H9 (cell line): ENCODE results near the gene CEP128. TPM values are rescaled to one million over a fixed set of nuclear protein-coding genes. Genes with fewer than 3 reads are reported as not detected.

Source experiments
- DNase-seq: peaks from one replicate; pipeline ENCODE4 v3.0.0-alpha.2; 2017
- H2AFZ ChIP-seq: one replicate; pipeline ENCODE4 v1.6.1; 2013; ENCODE audit warnings: mild to moderate bottlenecking, low read length, control low read depth, moderate library complexity
- H2AK5ac ChIP-seq: 2 replicates; pipeline ENCODE4 v1.6.1; 2013; ENCODE audit warnings: low read length, control low read depth, mixed read lengths; ENCODE audit not compliant: insufficient read length
- H2BK120ac ChIP-seq: one replicate; pipeline ENCODE4 v1.6.1; 2013; ENCODE audit warnings: low read depth, mild to moderate bottlenecking, low read length, control low read depth, inconsistent platforms; ENCODE audit not compliant: poor library complexity, severe bottlenecking
- H2BK12ac ChIP-seq: 2 replicates; pipeline ENCODE4 v1.6.1; 2013; ENCODE audit warnings: low read length, control low read depth, mixed read lengths, low read depth; ENCODE audit not compliant: insufficient read length
- H2BK15ac ChIP-seq: 2 replicates; pipeline ENCODE4 v1.6.1; 2013; ENCODE audit warnings: low read depth, low read length, control low read depth
- H2BK20ac ChIP-seq: one replicate; pipeline ENCODE4 v1.6.1; 2013; ENCODE audit warnings: low read depth, mild to moderate bottlenecking, low read length, control low read depth, inconsistent platforms; ENCODE audit not compliant: poor library complexity, severe bottlenecking
- H2BK5ac ChIP-seq: 2 replicates; pipeline ENCODE4 v1.6.1; 2013; ENCODE audit warnings: low read length, control low read depth, mixed read lengths; ENCODE audit not compliant: insufficient read length
- H3K14ac ChIP-seq: 2 replicates; pipeline ENCODE4 v1.6.1; 2013; ENCODE audit warnings: low read length, control low read depth; ENCODE audit not compliant: insufficient read depth
- H3K18ac ChIP-seq: 2 replicates; pipeline ENCODE4 v1.6.1; 2013; ENCODE audit warnings: low read depth, mild to moderate bottlenecking, mixed read lengths, low read length, control low read depth; ENCODE audit not compliant: insufficient read length
- H3K23ac ChIP-seq: 2 replicates; pipeline ENCODE4 v1.6.1; 2013; ENCODE audit warnings: low read length, control low read depth, mixed read lengths, low read depth; ENCODE audit not compliant: insufficient read length
- H3K23me2 ChIP-seq: 2 replicates; pipeline ENCODE4 v1.6.1; 2013; ENCODE audit warnings: low read depth, mild to moderate bottlenecking, mixed read lengths, low read length, control low read depth; ENCODE audit not compliant: insufficient read length, poor library complexity, severe bottlenecking
- H3K27ac ChIP-seq: 2 replicates; pipeline ENCODE4 v1.5.1; 2013; ENCODE audit warnings: low read length, control low read depth, mixed read lengths, low read depth; ENCODE audit not compliant: insufficient read length
- H3K27me3 ChIP-seq: 2 replicates; pipeline ENCODE4 v1.6.1; 2013; ENCODE audit warnings: low read length, control low read depth, inconsistent platforms; ENCODE audit not compliant: insufficient read depth
- H3K4ac ChIP-seq: 2 replicates; pipeline ENCODE4 v1.6.1; 2013; ENCODE audit warnings: low read depth, mild to moderate bottlenecking, control low read depth, inconsistent platforms, low read length, moderate library complexity
- H3K4me1 ChIP-seq: 2 replicates; pipeline ENCODE4 v1.6.1; 2013; ENCODE audit warnings: low read length, control low read depth, inconsistent platforms; ENCODE audit not compliant: insufficient read depth
- H3K4me2 ChIP-seq: 2 replicates; pipeline ENCODE4 v1.6.1; 2013; ENCODE audit warnings: low read length, control low read depth, mixed read lengths; ENCODE audit not compliant: insufficient read length, insufficient read depth
- H3K56ac ChIP-seq: 2 replicates; pipeline ENCODE4 v1.6.1; 2013; ENCODE audit warnings: low read depth, mild to moderate bottlenecking, mixed read lengths, low read length, control low read depth; ENCODE audit not compliant: insufficient read length
- H3K79me1 ChIP-seq: 2 replicates; pipeline ENCODE4 v1.6.1; 2013; ENCODE audit warnings: low read depth, mild to moderate bottlenecking, moderate library complexity, low read length, control low read depth, inconsistent platforms; ENCODE audit not compliant: insufficient read depth, poor library complexity, severe bottlenecking
- H3K79me2 ChIP-seq: 2 replicates; pipeline ENCODE4 v1.6.1; 2013; ENCODE audit warnings: low read length, control low read depth, inconsistent platforms; ENCODE audit not compliant: insufficient read depth
- H3K9ac ChIP-seq: 2 replicates; pipeline ENCODE4 v1.6.1; 2013; ENCODE audit warnings: low read length, control low read depth, mixed read lengths; ENCODE audit not compliant: insufficient read length; ENCODE audit errors: extremely low read depth
- H3K9me3 ChIP-seq: one replicate; pipeline ENCODE4 v1.6.1; 2013; ENCODE audit warnings: low read depth, low read length, inconsistent platforms; ENCODE audit not compliant: control insufficient read depth
- H3T11ph ChIP-seq: one replicate; pipeline ENCODE4 v1.6.1; 2013; ENCODE audit warnings: mild to moderate bottlenecking, low read length, control low read depth, inconsistent platforms
- H4K20me1 ChIP-seq: one replicate; pipeline ENCODE4 v1.6.1; 2013; ENCODE audit not compliant: control insufficient read depth, insufficient read length, insufficient read depth
- H4K5ac ChIP-seq: 2 replicates; pipeline ENCODE4 v1.6.1; 2013; ENCODE audit warnings: low read depth, mild to moderate bottlenecking, mixed read lengths, low read length, control low read depth; ENCODE audit not compliant: insufficient read length
- H4K8ac ChIP-seq: replicated peaks from 2 replicates; pipeline ENCODE4 v1.6.1; 2013; ENCODE audit warnings: low read length, control low read depth, mixed read lengths, low read depth; ENCODE audit not compliant: insufficient read length
- H4K91ac ChIP-seq: 2 replicates; pipeline ENCODE4 v1.6.1; 2013; ENCODE audit warnings: low read depth, mild to moderate bottlenecking, moderate library complexity, mixed read lengths, low read length, control low read depth; ENCODE audit not compliant: insufficient read length
- H3K27ac Mint-ChIP-seq, 3 experiments: 2 replicates in 2 of 3; 3 replicates in 1 of 3; pipeline ENCODE4 v1.8.0; 2020 to 2021; ENCODE audit warnings: mixed read lengths in 3 of 3, mild to moderate bottlenecking in 1 of 3, moderate library complexity in 1 of 3
- H3K27me3 Mint-ChIP-seq: 2 replicates; pipeline ENCODE4 v1.8.0; 2021; ENCODE audit warnings: low read depth, mild to moderate bottlenecking, moderate library complexity, mixed read lengths
- H3K36me3 Mint-ChIP-seq, 3 experiments: 2 replicates in 2 of 3; 3 replicates in 1 of 3; pipeline ENCODE4 v1.8.0; 2020 to 2021; ENCODE audit warnings: low read depth in 3 of 3, mixed read lengths in 3 of 3; ENCODE audit not compliant: insufficient read depth in 1 of 3
- H3K4me1 Mint-ChIP-seq, 2 experiments: 2 replicates each; pipeline ENCODE4 v1.8.0; 2020; ENCODE audit warnings: mixed read lengths in 2 of 2
- H3K4me3 Mint-ChIP-seq, 2 experiments: 2 replicates in 1 of 2; 3 replicates in 1 of 2; pipeline ENCODE4 v1.8.0; 2020 to 2021; ENCODE audit warnings: mild to moderate bottlenecking in 2 of 2, mixed read lengths in 2 of 2, moderate library complexity in 1 of 2
- H3K9me3 Mint-ChIP-seq, 2 experiments: 2 replicates in 1 of 2; 3 replicates in 1 of 2; pipeline ENCODE4 v1.8.0; 2020; ENCODE audit warnings: mild to moderate bottlenecking in 2 of 2, mixed read lengths in 2 of 2, moderate library complexity in 1 of 2
- WGBS: extraction: QIAGEN DNeasy Blood & Tissue Kit; methylation state at CpG from one replicate; pipeline ENCODE4 v1.1.7; 2013; ENCODE audit warnings: missing lambda C conversion rate, low lambda C conversion rate, mixed read lengths; ENCODE audit not compliant: insufficient read length; ENCODE audit errors: extremely low coverage; 5-methylcytosine and 5-hydroxymethylcytosine counted together
- total RNA-seq: library from RNA; stranded (reverse); gene quantifications from 2 replicates; pipeline ENCODE4 v1.2.1, GENCODE V29; 2021
- TF ChIP-seq, protein P1 (sequence below): fragments of 200-600 bp; sonication (generic); conservative IDR thresholded peaks from 3 replicates; pipeline ENCODE4 v1.8.0; 2021; ENCODE audit warnings: antibody characterized with exemption, mild to moderate bottlenecking

The CEP128 gene
- total RNA-seq, 1 experiment from 2014 or later = 16.3 TPM

DNA sequence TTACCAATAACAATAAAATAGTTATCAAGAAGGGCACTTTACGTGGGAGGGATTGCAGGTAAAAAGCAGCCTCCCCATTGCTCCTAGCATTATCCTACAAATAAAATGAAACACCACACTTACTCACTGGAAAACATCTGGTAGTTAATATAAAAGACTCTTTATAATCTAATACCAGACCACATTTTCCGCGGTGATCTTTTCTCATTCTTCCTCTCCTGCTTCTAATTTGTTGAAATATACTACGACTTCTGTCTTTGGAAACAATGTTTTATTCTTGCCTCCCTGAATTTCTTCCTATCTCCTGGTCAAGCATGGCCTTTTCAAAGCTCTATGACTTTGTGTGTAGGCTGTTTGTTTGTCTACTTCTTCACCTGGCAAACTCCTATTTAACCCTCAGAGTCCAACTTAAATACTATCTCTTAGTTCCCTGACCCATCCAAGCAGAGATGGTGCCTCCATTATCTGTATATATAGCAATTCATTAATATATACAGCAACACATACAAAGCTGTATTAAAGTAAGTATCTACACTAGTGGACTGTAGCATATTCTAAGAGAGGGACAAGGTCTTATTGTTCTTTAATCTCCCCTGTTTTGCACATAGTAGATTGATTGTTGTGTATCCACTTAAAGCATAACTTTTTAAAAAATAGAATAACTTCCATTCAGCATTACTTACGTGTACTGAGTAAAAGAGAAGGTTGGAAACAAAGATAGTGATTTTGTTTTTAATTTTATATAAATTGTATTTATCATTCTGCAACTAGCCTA is 228.3 kb downstream of the CEP128 start:
- Histone ChIP-seq H2BK20ac (no peak overlapping the region), H4K8ac (no peak overlapping the region), H2BK15ac (no peak overlapping the region), H3K23me2 (no peaks in the 10 kb centered on the region), H4K20me1 (no peaks in the 10 kb centered on the region), H3K14ac (no peak overlapping the region), H3K56ac (no peak overlapping the region), H3K79me2 (no peaks in the 10 kb centered on the region), H4K91ac (no peak overlapping the region), H3K4ac (no peak overlapping the region), H2BK5ac (no peak overlapping the region), H2BK120ac (no peak overlapping the region), H2AK5ac (no peak overlapping the region), H3K27ac (no peak overlapping the region), H3T11ph (no peak overlapping the region), H3K4me2 (no peak overlapping the region), H3K9me3 (no peaks in the 10 kb centered on the region), H3K23ac (no peak overlapping the region), H3K9ac (no peak overlapping the region), H3K27me3 (no peaks in the 10 kb centered on the region), H4K5ac (no peak overlapping the region), H2AFZ (no peak overlapping the region), H3K4me1 (no peaks in the 10 kb centered on the region), H3K18ac (no peak overlapping the region), H3K79me1 (no peaks in the 10 kb centered on the region), H2BK12ac (no peak overlapping the region)
- no peak overlapping the region for H3K4me3 Mint-ChIP-seq
- H3K36me3 Mint-ChIP-seq = no peaks in the 10 kb centered on the region
- no peaks in the 10 kb centered on the region for H3K9me3 Mint-ChIP-seq
- no peak overlapping the region for H3K27ac Mint-ChIP-seq
- DNase-seq = no peak
- no peaks in the 10 kb centered on the region for H3K4me1 Mint-ChIP-seq
- WGBS = no CpG with 5 or more reads among the region's 5 CpGs
- no peaks in the 10 kb centered on the region for H3K27me3 Mint-ChIP-seq
- TF ChIP-seq, protein P1, sequence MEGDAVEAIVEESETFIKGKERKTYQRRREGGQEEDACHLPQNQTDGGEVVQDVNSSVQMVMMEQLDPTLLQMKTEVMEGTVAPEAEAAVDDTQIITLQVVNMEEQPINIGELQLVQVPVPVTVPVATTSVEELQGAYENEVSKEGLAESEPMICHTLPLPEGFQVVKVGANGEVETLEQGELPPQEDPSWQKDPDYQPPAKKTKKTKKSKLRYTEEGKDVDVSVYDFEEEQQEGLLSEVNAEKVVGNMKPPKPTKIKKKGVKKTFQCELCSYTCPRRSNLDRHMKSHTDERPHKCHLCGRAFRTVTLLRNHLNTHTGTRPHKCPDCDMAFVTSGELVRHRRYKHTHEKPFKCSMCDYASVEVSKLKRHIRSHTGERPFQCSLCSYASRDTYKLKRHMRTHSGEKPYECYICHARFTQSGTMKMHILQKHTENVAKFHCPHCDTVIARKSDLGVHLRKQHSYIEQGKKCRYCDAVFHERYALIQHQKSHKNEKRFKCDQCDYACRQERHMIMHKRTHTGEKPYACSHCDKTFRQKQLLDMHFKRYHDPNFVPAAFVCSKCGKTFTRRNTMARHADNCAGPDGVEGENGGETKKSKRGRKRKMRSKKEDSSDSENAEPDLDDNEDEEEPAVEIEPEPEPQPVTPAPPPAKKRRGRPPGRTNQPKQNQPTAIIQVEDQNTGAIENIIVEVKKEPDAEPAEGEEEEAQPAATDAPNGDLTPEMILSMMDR = no peak
